ENCODE data around the gene FLT1.
A peak's percentile ranks its signal among the peaks of the same experiment; 100 is the strongest.

The FLT1 gene

DNA sequence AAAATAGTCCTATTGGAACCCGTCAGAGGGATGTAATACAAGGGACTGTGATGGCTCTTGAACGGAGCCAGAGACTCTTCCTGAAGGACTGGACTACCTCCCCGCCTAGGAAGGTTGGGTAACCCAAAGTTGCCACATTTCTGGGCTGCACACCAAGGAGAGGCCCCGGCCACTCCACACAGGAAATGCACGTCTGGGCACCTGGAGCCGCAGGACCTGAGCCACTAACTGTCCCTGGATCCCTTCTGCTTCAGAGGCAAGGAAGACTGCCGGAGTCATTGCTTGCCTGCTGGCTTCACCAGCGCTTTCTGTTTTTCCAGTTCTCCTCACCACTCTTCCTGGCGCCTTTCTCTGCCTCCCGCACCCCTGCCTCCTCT, 1.2 kb upstream of the FLT1 start:
- DNase-seq (ENCODE audit: low read depth in 1 of 2, low spot score in 1 of 2): peak; percentile 52 to 70
- Histone ChIP-seq H3K4me3 (replicated peaks; ENCODE audit: insufficient read depth, low read length) (no peak overlapping the region), H3K27ac (replicated peaks) (no peak overlapping the region), H3K27me3 (ENCODE audit: insufficient read depth, poor library complexity, severe bottlenecking) (peaks cover 80% of the 10 kb centered on the region)
- TF ChIP-seq SPI1 (IDR thresholded peaks at IDR 0.05; ENCODE audit: borderline replicate concordance, low read depth) (no peak), POLR2AphosphoS5 (IDR thresholded peaks at IDR 0.05; ENCODE audit: low read depth) (no peak)

DNA sequence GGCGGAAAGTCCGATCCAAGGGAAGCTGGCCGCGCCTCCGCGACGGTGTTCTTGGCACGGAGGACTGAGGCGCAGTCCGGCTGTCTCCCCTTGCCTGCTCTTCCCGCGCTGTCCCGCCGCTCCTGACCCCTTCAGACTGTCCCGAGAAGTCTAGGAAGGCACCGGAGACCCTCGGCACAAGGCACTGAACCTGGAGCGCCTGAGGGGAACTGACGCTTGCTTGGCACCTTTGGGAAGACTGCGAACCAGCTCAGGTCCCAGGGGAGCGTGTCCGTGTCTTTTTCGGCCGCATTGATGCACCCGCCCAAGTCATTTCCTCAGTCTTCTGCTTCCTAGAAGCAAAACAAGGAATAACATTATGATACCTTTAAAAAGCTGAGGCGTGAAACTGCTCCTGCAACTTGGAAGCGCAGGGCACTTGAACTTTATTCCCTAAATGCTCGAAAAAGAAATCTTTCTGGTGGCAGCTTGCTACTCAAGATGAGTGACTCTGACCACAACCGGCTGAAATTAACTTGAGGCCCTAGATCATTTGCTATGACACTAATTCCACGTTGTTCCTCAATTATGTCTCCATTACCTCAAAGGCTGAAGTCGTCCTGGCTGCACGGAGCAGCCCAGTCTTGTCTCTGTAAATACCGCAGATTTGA, 735 bp upstream of the FLT1 start:
- TF ChIP-seq, protein P1, sequence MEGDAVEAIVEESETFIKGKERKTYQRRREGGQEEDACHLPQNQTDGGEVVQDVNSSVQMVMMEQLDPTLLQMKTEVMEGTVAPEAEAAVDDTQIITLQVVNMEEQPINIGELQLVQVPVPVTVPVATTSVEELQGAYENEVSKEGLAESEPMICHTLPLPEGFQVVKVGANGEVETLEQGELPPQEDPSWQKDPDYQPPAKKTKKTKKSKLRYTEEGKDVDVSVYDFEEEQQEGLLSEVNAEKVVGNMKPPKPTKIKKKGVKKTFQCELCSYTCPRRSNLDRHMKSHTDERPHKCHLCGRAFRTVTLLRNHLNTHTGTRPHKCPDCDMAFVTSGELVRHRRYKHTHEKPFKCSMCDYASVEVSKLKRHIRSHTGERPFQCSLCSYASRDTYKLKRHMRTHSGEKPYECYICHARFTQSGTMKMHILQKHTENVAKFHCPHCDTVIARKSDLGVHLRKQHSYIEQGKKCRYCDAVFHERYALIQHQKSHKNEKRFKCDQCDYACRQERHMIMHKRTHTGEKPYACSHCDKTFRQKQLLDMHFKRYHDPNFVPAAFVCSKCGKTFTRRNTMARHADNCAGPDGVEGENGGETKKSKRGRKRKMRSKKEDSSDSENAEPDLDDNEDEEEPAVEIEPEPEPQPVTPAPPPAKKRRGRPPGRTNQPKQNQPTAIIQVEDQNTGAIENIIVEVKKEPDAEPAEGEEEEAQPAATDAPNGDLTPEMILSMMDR (IDR thresholded peaks at IDR 0.05; ENCODE audit: insufficient read depth, low read length): no peak
- TF ChIP-seq SPI1 (IDR thresholded peaks at IDR 0.05; ENCODE audit: borderline replicate concordance, low read depth): no peak
- TF ChIP-seq, protein P2, sequence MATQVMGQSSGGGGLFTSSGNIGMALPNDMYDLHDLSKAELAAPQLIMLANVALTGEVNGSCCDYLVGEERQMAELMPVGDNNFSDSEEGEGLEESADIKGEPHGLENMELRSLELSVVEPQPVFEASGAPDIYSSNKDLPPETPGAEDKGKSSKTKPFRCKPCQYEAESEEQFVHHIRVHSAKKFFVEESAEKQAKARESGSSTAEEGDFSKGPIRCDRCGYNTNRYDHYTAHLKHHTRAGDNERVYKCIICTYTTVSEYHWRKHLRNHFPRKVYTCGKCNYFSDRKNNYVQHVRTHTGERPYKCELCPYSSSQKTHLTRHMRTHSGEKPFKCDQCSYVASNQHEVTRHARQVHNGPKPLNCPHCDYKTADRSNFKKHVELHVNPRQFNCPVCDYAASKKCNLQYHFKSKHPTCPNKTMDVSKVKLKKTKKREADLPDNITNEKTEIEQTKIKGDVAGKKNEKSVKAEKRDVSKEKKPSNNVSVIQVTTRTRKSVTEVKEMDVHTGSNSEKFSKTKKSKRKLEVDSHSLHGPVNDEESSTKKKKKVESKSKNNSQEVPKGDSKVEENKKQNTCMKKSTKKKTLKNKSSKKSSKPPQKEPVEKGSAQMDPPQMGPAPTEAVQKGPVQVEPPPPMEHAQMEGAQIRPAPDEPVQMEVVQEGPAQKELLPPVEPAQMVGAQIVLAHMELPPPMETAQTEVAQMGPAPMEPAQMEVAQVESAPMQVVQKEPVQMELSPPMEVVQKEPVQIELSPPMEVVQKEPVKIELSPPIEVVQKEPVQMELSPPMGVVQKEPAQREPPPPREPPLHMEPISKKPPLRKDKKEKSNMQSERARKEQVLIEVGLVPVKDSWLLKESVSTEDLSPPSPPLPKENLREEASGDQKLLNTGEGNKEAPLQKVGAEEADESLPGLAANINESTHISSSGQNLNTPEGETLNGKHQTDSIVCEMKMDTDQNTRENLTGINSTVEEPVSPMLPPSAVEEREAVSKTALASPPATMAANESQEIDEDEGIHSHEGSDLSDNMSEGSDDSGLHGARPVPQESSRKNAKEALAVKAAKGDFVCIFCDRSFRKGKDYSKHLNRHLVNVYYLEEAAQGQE (IDR thresholded peaks at IDR 0.05; ENCODE audit: insufficient replicate concordance, low read depth): no peak
- TF ChIP-seq GABPA (IDR thresholded peaks at IDR 0.05; ENCODE audit: low read depth): no peak
- TF ChIP-seq POLR2AphosphoS5 (IDR thresholded peaks at IDR 0.05; ENCODE audit: low read depth): no peak
- Histone ChIP-seq H3K27ac (replicated peaks) (no peak overlapping the region), H3K4me3 (replicated peaks; ENCODE audit: insufficient read depth, low read length) (peak overlapping the region; percentile 46), H3K27me3 (ENCODE audit: insufficient read depth, poor library complexity, severe bottlenecking) (peaks cover 85% of the 10 kb centered on the region)
- DNase-seq (ENCODE audit: low read depth in 1 of 2, low spot score in 1 of 2): no peak

DNA sequence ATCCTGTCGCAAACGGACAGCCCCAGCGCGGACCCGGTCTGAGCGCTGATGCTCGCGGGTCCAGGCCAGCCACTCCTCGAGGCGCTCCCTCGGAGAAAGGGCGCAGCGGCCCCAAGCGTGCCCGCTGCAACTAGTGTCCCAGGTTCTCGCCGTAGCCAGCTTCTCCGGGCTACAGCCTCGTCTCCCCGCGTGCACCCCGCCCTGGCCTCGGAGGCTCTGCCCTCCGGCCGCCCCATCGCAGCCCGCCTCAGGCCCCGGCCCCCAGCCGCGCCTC, 487 bp downstream of the FLT1 start:
- no peak for DNase-seq (ENCODE audit: low read depth in 1 of 2, low spot score in 1 of 2)
- TF ChIP-seq, protein P2 (IDR thresholded peaks at IDR 0.05; ENCODE audit: insufficient replicate concordance, low read depth): no peak
- H3K27me3 ChIP-seq (ENCODE audit: insufficient read depth, poor library complexity, severe bottlenecking): peaks cover 81% of the 10 kb centered on the region
- H3K4me3 ChIP-seq (replicated peaks; ENCODE audit: insufficient read depth, low read length): peak overlapping the region; percentile 46
- H3K27ac ChIP-seq (replicated peaks): no peak overlapping the region

DNA sequence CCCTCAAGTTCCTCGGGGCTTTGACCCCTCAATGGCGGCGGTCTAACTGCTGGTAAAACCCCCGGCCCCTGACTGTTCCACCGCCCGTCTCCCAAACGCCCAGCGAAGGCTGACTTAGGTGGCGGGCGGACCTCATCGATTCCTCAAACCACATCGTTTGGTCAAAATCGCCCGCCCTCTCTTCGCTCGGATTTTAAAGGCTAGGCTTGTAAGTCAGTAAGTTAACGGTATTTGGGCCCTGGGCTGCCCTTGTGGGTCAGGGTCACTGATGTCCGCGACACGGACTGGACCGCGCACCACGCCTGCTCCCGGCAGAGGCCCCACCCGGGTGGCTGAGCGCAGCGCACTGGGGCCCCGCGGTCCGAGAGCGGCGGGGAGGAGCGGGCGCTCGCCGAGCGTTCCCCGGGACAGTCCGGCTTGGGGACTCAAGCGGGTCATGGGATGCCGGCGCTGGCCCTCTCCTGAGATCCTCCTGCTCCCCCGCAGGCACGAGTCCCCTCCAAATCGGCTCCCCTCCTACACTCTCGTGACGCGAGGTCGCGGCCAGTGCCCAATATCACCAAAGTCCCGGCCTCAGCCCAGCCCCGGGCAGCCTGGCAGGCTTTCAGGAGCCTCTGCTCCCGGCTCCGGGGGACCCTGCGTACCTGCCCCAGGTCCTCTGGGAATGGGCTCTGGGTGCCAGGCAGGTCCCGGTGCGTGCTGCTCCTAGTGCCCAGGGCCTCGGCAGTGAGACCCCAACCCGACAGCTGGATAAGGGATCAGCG, 1.0 kb downstream of the FLT1 start:
- Histone ChIP-seq H3K27me3 (ENCODE audit: insufficient read depth, poor library complexity, severe bottlenecking) (peaks cover 78% of the 10 kb centered on the region), H3K27ac (replicated peaks) (no peak overlapping the region)

More for the DNA sequence above, 1.0 kb downstream of the FLT1 start:
- no peak for TF ChIP-seq POLR2AphosphoS5 (IDR thresholded peaks at IDR 0.05; ENCODE audit: low read depth)
- no peak for TF ChIP-seq SPI1 (IDR thresholded peaks at IDR 0.05; ENCODE audit: borderline replicate concordance, low read depth)
- TF ChIP-seq, protein P1 (IDR thresholded peaks at IDR 0.05; ENCODE audit: insufficient read depth, low read length): no peak
- TF ChIP-seq GABPA (IDR thresholded peaks at IDR 0.05; ENCODE audit: low read depth): no peak
- no peak for DNase-seq (ENCODE audit: low read depth in 1 of 2, low spot score in 1 of 2)
- peak overlapping the region; percentile 46 for H3K4me3 ChIP-seq (replicated peaks; ENCODE audit: insufficient read depth, low read length)

Data from HL-60 (cell line).